HepG2 (cell line): Measurements from ENCODE around the gene KATNB1. TPM values are rescaled to one million over a fixed set of nuclear protein-coding genes. Genes with fewer than 3 reads are reported as not detected.
A peak's percentile ranks its signal among the peaks of the same experiment; 100 is the strongest.

Source experiments
- ATAC-seq: fragments of 200-7000 bp; cut with Tn5 transposase; 3 replicates; pipeline ENCODE4 v1.9.1; 2020; ENCODE audit warnings: mild to moderate bottlenecking, moderate library complexity
- BruUV-seq: library from RNA; stranded (reverse); fragments of 400-500 nt; replicated peaks from 2 replicates; lab custom pipeline; 2021; lab: Mats Ljungman, UMichigan
- CTCF ChIA-PET: fragments of 300-600 bp; formaldehyde crosslinking; extraction: SDS; loops from one replicate; lab custom pipeline; 2021; ENCODE audit warnings: low total read pairs, inconsistent platforms, low intra/inter-chr PET ratio; lab: Yijun Ruan, JAX
- POLR2A ChIA-PET: fragments of 350-600 bp; sonication (Branson Sonifier 250); formaldehyde crosslinking; loops from one replicate; lab custom pipeline; 2020; ENCODE audit warnings: antibody characterized with exemption, inconsistent platforms; lab: Yijun Ruan, JAX
- DNase-seq: peaks from one replicate; pipeline ENCODE4 v3.0.0-alpha.2; 2015; ENCODE audit warnings: low spot score
- FAIRE-seq: peaks from 3 replicates; lab custom pipeline; 2011; peaks lifted over from hg19 to GRCh38; lab: Jason Lieb, UNC
- H2AFZ ChIP-seq: one replicate; pipeline ENCODE4 v1.6.1; 2011; ENCODE audit warnings: low read length, inconsistent platforms
- H3K27ac ChIP-seq: fragments of 300-600 bp; 3 replicates; pipeline ENCODE4 v1.8.0; 2011; ENCODE audit warnings: mixed run types, mild to moderate bottlenecking, mixed read lengths, low read length, inconsistent platforms; ENCODE audit not compliant: insufficient read depth; ENCODE audit errors: extremely low read length
- H3K27me3 ChIP-seq, 2 experiments: fragments of 200-600 bp in 1 of 2; 2 replicates in 1 of 2; 3 replicates in 1 of 2; pipeline versions ENCODE4 v1.6.0 to v1.8.0; 2011; ENCODE audit warnings: low read length in 2 of 2, mild to moderate bottlenecking in 2 of 2, moderate library complexity in 2 of 2, inconsistent platforms in 1 of 2; ENCODE audit not compliant: insufficient read depth in 2 of 2, control insufficient read depth in 1 of 2
- H3K36me3 ChIP-seq, 2 experiments: fragments of 200-600 bp in 1 of 2; replicated peaks in 1 of 2; 2 replicates in 1 of 2; 3 replicates in 1 of 2; pipeline versions ENCODE4 v1.5.1 to v1.8.0; 2011; ENCODE audit warnings: low read length in 2 of 2, inconsistent platforms in 1 of 2; ENCODE audit not compliant: insufficient read depth in 2 of 2, control insufficient read depth in 1 of 2
- H3K4me1 ChIP-seq: 2 replicates; pipeline ENCODE4 v1.5.1; 2012; ENCODE audit warnings: low read length, inconsistent platforms; ENCODE audit not compliant: insufficient read depth
- H3K4me2 ChIP-seq: 2 replicates; pipeline ENCODE4 v1.6.0; 2011; ENCODE audit warnings: low read depth, low read length, inconsistent platforms
- H3K4me3 ChIP-seq, 3 experiments: fragments of 200-600 bp in 1 of 3; sonication (generic), shearing (Covaris generic) in 1 of 3; replicated peaks in 1 of 3; 2 replicates each; pipeline ENCODE4 v1.5.1; 2011 to 2016; ENCODE audit warnings: low read length in 3 of 3, inconsistent platforms in 2 of 3, low read depth in 2 of 3, mild to moderate bottlenecking in 2 of 3, control low read depth in 1 of 3, mixed read lengths in 1 of 3; ENCODE audit not compliant: insufficient read depth in 1 of 3
- H3K79me2 ChIP-seq: one replicate; pipeline ENCODE4 v1.6.1; 2011; ENCODE audit warnings: low read length, inconsistent platforms; ENCODE audit not compliant: insufficient read depth
- H3K9ac ChIP-seq: 2 replicates; pipeline ENCODE4 v1.6.0; 2011; ENCODE audit warnings: mild to moderate bottlenecking, low read depth, low read length, inconsistent platforms; ENCODE audit not compliant: insufficient read depth
- H3K9me3 ChIP-seq: 2 replicates; pipeline ENCODE4 v1.5.1; 2012; ENCODE audit warnings: mild to moderate bottlenecking, low read length
- H4K20me1 ChIP-seq: 2 replicates; pipeline ENCODE4 v1.6.0; 2011; ENCODE audit warnings: inconsistent platforms, mild to moderate bottlenecking, low read length, moderate library complexity; ENCODE audit not compliant: insufficient read depth
- AGO2 ChIP-seq: fragments of 200-400 bp; formaldehyde crosslinking; optimal IDR thresholded peaks from 2 replicates; pipeline ENCODE3; 2017; ENCODE audit warnings: mild to moderate bottlenecking, low read depth, low read length, moderate library complexity
- ATF1 ChIP-seq: IDR thresholded peaks from 2 replicates; pipeline ENCODE4 v1.6.1; 2016; ENCODE audit warnings: mild to moderate bottlenecking, control low read depth
- ATM ChIP-seq: fragments of 450-650 bp; IDR thresholded peaks from 2 replicates; pipeline ENCODE4 v1.7.1; 2017; ENCODE audit warnings: mild to moderate bottlenecking, borderline replicate concordance
- HBP1 ChIP-seq: IDR thresholded peaks from 2 replicates; pipeline ENCODE4 v1.6.1; 2016; ENCODE audit warnings: low read depth, control low read depth
- HMGA1 ChIP-seq: sonication (generic); formaldehyde crosslinking; conservative IDR thresholded peaks from 2 replicates; pipeline ENCODE4 v1.4.0; 2020; ENCODE audit warnings: missing genetic modification reagents
- MIER3 ChIP-seq: IDR thresholded peaks from 2 replicates; pipeline ENCODE4 v1.6.1; 2016; ENCODE audit warnings: missing compliant biosample characterization, borderline replicate concordance
- PPARG ChIP-seq: conservative IDR thresholded peaks from 2 replicates; pipeline ENCODE4 v1.6.1; 2016; ENCODE audit warnings: missing biosample characterization, missing genetic modification reagents
- REL ChIP-seq: sonication (generic); formaldehyde crosslinking; conservative IDR thresholded peaks from 2 replicates; pipeline ENCODE4 v1.8.0; 2022; ENCODE audit warnings: mild to moderate bottlenecking, missing genetic modification reagents, moderate library complexity
- ZBTB38 ChIP-seq: sonication (generic); formaldehyde crosslinking; IDR thresholded peaks from 2 replicates; pipeline ENCODE4 v1.5.1; 2020; ENCODE audit warnings: mild to moderate bottlenecking, missing genetic modification reagents
- ZFP90 ChIP-seq: sonication (generic); formaldehyde crosslinking; IDR thresholded peaks from 2 replicates; pipeline ENCODE4 v1.8.0; 2022; ENCODE audit warnings: missing genetic modification reagents, mild to moderate bottlenecking, inconsistent platforms, borderline replicate concordance
- ZNF136 ChIP-seq: sonication (generic); formaldehyde crosslinking; IDR thresholded peaks from 2 replicates; pipeline ENCODE4 v1.8.1; 2022; ENCODE audit warnings: low read depth, mild to moderate bottlenecking, moderate library complexity, missing genetic modification reagents
- ZNF225 ChIP-seq: sonication (generic); formaldehyde crosslinking; IDR thresholded peaks from 2 replicates; pipeline ENCODE4 v1.4.0; 2020; ENCODE audit warnings: mild to moderate bottlenecking, missing genetic modification reagents
- ZNF687 ChIP-seq: sonication (generic); formaldehyde crosslinking; IDR thresholded peaks from 2 replicates; pipeline ENCODE4 v1.5.1; 2020; ENCODE audit warnings: mild to moderate bottlenecking, missing genetic modification reagents, moderate library complexity
- WGBS: methylation state at CpG from one replicate; pipeline ENCODE4 v1.1.6; 2017; ENCODE audit warnings: low lambda C conversion rate; 5-methylcytosine and 5-hydroxymethylcytosine counted together
- in situ Hi-C: cut with HindIII; loops from 2 replicates; pipeline ENCODE4 v1.10.0; 2017; ENCODE audit warnings: low pct_unique_long_range_greater_than_20kb; ENCODE audit not compliant: extremely low pct_ligation_motif_present
- intact Hi-C: fragments of 100-400 bp; cut with micrococcal nuclease; formaldehyde crosslinking; loops from one replicate; pipeline ENCODE4 v1.10.0; 2022; ENCODE audit not compliant: unreplicated experiment
- polyA plus RNA-seq, 8 experiments: library from polyadenylated mRNA; depleted of rRNA in 3 of 8; stranded (reverse) in 7 of 8; unstranded in 1 of 8; fragments of >200 nt; fragmentation: Illumina TruSeq in 4 of 8; extraction: Trizol in 4 of 8; gene quantifications; 2 replicates each; pipeline versions ENCODE4 v1.2.1 to v1.2.3, GENCODE V29; 2011 to 2016; ENCODE audit warnings: low read depth in 4 of 8, missing spikeins in 1 of 8, mixed read lengths in 1 of 8; ENCODE audit not compliant: insufficient read depth in 1 of 8
- total RNA-seq, 5 experiments: library from RNA; depleted of rRNA; stranded (reverse); fragments of >200 nt; fragmentation: Illumina TruSeq; extraction: Trizol; gene quantifications; 2 replicates each; pipeline ENCODE4 v1.2.3, GENCODE V29; 2016; ENCODE audit warnings: low read depth in 1 of 5

KATNB1 gene
- total and polyA plus RNA-seq, 2 of the 13 experiments (the other 11 are each of a cell fraction or from before 2014, with no cell fraction given) = 31.5 to 43.5 TPM

DNA sequence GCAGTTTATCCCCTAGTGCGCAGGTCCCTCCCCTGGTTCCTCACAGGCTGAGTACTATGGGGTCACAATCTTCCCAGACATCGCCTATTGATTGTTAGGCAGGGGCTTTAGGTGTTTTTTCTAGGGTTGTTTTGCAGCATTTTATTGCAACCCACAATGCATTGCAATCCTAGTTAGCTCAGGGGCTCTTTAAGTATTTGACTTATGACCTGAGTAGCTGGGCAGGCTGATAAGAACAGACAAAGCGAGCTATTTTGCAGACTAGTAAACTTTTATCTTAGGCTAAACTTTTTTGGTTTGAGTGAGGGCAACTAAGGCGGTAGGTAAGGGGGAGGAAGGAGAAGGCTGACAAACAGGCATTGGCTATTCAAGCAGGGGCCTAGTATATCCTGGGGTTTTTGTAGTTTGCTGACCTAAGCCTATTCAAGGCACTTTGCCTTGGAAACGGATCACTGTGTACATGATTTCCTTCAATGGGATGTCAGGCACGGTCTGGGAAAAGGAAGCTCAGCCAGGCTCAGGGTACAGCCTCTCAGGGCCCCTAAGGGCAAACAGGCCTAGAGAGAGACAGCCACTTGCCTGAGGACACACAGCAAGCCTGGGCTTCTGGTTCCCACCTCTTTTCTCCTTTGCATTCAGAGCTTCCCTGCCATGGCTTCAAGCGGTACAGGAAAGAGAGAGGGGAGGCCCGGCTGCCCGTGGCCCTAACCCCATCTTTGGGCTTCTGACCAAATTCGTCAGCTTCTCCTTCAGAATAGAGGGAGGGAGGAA, 34.6 kb upstream of the KATNB1 start (continued):
- TF ChIP-seq ATM (no peak), PPARG (CRISPR knock-in tag) (0 out of 2 replicates have a peak, but pooled peaks have one; percentile 19)

- no TSS peak for BruUV-seq
- 0 out of 2 replicates have a peak, but pooled peaks have one; percentile 4 for TF ChIP-seq REL (CRISPR knock-in tag)
- no peak for TF ChIP-seq HMGA1 (CRISPR knock-in tag)
- TF ChIP-seq ATF1 (CRISPR knock-in tag) = no peak
- 0 out of 2 replicates have a peak, but pooled peaks have one; percentile 59 for TF ChIP-seq ZNF136 (CRISPR knock-in tag)
- peak; percentile 31; the same call in 1 of the 2 replicates for TF ChIP-seq ZFP90
- peak; percentile 37; the same call in 1 of the 2 replicates for TF ChIP-seq ZNF225
- TF ChIP-seq HBP1 (CRISPR knock-in tag) = 0 out of 2 replicates have a peak, but pooled peaks have one; percentile 49
- no peak for TF ChIP-seq MIER3 (CRISPR knock-in tag)
- peak; percentile 95 for TF ChIP-seq ZBTB38
- peak; percentile 70 for TF ChIP-seq ZNF687 (CRISPR knock-in tag)
- TF ChIP-seq AGO2 = peak; percentile 52
These were observed 33.7 kb upstream of the KATNB1 start for GRCh38 chr16:57701759-57702371.

More at GRCh38 chr16:57701759-57702371, 33.7 kb upstream of the KATNB1 start:
- Histone ChIP-seq H3K9me3 (no peaks in the 10 kb centered on the region), H3K36me3 (no peaks in the 10 kb centered on the region), H3K4me3 (peak overlapping the region in 1 of 3 experiments; percentile 49; a peak in 2 of 6 replicates), H3K4me1 (peaks cover 80% of the 10 kb centered on the region), H3K4me2 (peak overlapping the region; percentile 70), H3K79me2 (no peaks in the 10 kb centered on the region), H3K27ac (peak overlapping the region; percentile 72), H3K9ac (peak overlapping the region; percentile 43; the same call in 1 of the 2 replicates), H3K27me3 (no peaks in the 10 kb centered on the region), H4K20me1 (no peaks in the 10 kb centered on the region), H2AFZ (no peak overlapping the region)
- ChIA-PET CTCF (no interaction called here), POLR2A (interaction anchor here (0.8 to 1.8 kb wide), 6 partner anchors 8 to 110 kb away, joined by 3 to 10 read pairs (median 4); partner anchors contain the start of genes ADGRG3 and KATNB1)
- no peak for FAIRE-seq
- no peak for DNase-seq
- WGBS = 87% methylated on average over 21 of the region's 23 CpGs
- no peak for ATAC-seq
- intact Hi-C loops (no loop called here), in situ Hi-C loops (no loop called here)
